ENCODE measurements around the gene ZNF362. TPM values are rescaled to one million over a fixed set of nuclear protein-coding genes. Genes with fewer than 3 reads are reported as not detected.
"Not testable (repeated sequence)": the region's sequence is repeated elsewhere in the genome, so short reads cannot be mapped to it uniquely, and the experiment has no call there.

Gene ZNF362
- total RNA-seq, 1 donor from 2014 or later: 30.3 TPM

- DNase-seq (ENCODE audit: low spot score): no peak
- intact Hi-C loops (cut with DNase I): loop anchor here (2.0 to 5.0 kb wide), 4 partner anchors 34 to 315 kb away; partner anchors contain the start of gene ZNF362
These were observed 41.8 kb downstream of the ZNF362 start for GRCh38 chr1:33297911-33298622.

GRCh38 chr1:33298623-33299277 lies 42.5 kb downstream of the ZNF362 start:
- intact Hi-C loops (cut with DNase I): loop anchor here (2.0 to 5.0 kb wide), 4 partner anchors 34 to 314 kb away; partner anchors contain the start of gene ZNF362
- peak; percentile 90 for DNase-seq (ENCODE audit: low spot score)

- no peak for DNase-seq (ENCODE audit: low spot score)
- intact Hi-C loops (cut with DNase I): loop anchor here (2.0 to 5.0 kb wide), 4 partner anchors 33 to 313 kb away; partner anchors contain the start of gene ZNF362
These were observed 43.3 kb downstream of the ZNF362 start for GRCh38 chr1:33299461-33300155.

- no peak for DNase-seq (ENCODE audit: low spot score)
- intact Hi-C loops (cut with DNase I): no loop called here
These were observed 44.4 kb downstream of the ZNF362 start for GRCh38 chr1:33300673-33301072.

GRCh38 chr1:33301273-33301984 lies 45.1 kb downstream of the ZNF362 start:
- intact Hi-C loops (cut with DNase I): no loop called here
- DNase-seq (ENCODE audit: low spot score): no peak

GRCh38 chr1:33302325-33302724 lies 46.0 kb downstream of the ZNF362 start:
- intact Hi-C loops (cut with DNase I): no loop called here
- no peak for DNase-seq (ENCODE audit: low spot score)

- intact Hi-C loops (cut with DNase I): no loop called here
- DNase-seq (ENCODE audit: low spot score): no peak
These were observed 48.7 kb downstream of the ZNF362 start for GRCh38 chr1:33305016-33305415.

- intact Hi-C loops (cut with DNase I): no loop called here
- DNase-seq (ENCODE audit: low spot score): no peak
These were observed 49.7 kb downstream of the ZNF362 start for GRCh38 chr1:33305816-33306652.

GRCh38 chr1:33306653-33307493 lies 50.6 kb downstream of the ZNF362 start:
- DNase-seq (ENCODE audit: low spot score): no peak
- intact Hi-C loops (cut with DNase I): no loop called here

- DNase-seq (ENCODE audit: low spot score): no peak
- intact Hi-C loops (cut with DNase I): no loop called here
These were observed 51.2 kb downstream of the ZNF362 start for GRCh38 chr1:33307494-33307864.

GRCh38 chr1:33309351-33309750 lies 53.1 kb downstream of the ZNF362 start:
- intact Hi-C loops (cut with DNase I); DNase-seq (ENCODE audit: low spot score): not testable (repeated sequence)

GRCh38 chr1:33310702-33311101 lies 54.4 kb downstream of the ZNF362 start:
- no peak for DNase-seq (ENCODE audit: low spot score)
- intact Hi-C loops (cut with DNase I): no loop called here

- intact Hi-C loops (cut with DNase I): no loop called here
- DNase-seq (ENCODE audit: low spot score): no peak
These were observed 55.6 kb downstream of the ZNF362 start for GRCh38 chr1:33311706-33312412.

- no peak for DNase-seq (ENCODE audit: low spot score)
These were observed 56.1 kb downstream of the ZNF362 start for GRCh38 chr1:33312413-33312749.

GRCh38 chr1:33314416-33314815 lies 58.1 kb downstream of the ZNF362 start:
- no peak for DNase-seq (ENCODE audit: low spot score)
- intact Hi-C loops (cut with DNase I): no loop called here

More at GRCh38 chr1:33312413-33312749, 56.1 kb downstream of the ZNF362 start:
- intact Hi-C loops (cut with DNase I): no loop called here

- no peak for DNase-seq (ENCODE audit: low spot score)
- intact Hi-C loops (cut with DNase I): no loop called here
These were observed 60.3 kb downstream of the ZNF362 start for GRCh38 chr1:33316601-33317000.

- DNase-seq (ENCODE audit: low spot score): no peak
- intact Hi-C loops (cut with DNase I): no loop called here
These were observed 61.1 kb downstream of the ZNF362 start for GRCh38 chr1:33317354-33317753.

- DNase-seq (ENCODE audit: low spot score): no peak
- intact Hi-C loops (cut with DNase I): no loop called here
These were observed 61.7 kb downstream of the ZNF362 start for GRCh38 chr1:33317946-33318345.
